ENCODE measurements around the gene CGB5. TPM values are rescaled to one million over a fixed set of nuclear protein-coding genes. Genes with fewer than 3 reads are reported as not detected.
A peak's percentile ranks its signal among the peaks of the same experiment; 100 is the strongest.
"Not testable (repeated sequence)": the region's sequence is repeated elsewhere in the genome, so short reads cannot be mapped to it uniquely, and the experiment has no call there.

The CGB5 gene
- total RNA-seq (2014; rRNA removed; shearing (Covaris generic)) (not detected in 2 replicates), polyA plus RNA-seq (2016; fragmentation: Nextera tagmentation; extraction: Ambion mirVana) (not detected in 2 replicates)
- long read RNA-seq, result 0 reads

DNA sequence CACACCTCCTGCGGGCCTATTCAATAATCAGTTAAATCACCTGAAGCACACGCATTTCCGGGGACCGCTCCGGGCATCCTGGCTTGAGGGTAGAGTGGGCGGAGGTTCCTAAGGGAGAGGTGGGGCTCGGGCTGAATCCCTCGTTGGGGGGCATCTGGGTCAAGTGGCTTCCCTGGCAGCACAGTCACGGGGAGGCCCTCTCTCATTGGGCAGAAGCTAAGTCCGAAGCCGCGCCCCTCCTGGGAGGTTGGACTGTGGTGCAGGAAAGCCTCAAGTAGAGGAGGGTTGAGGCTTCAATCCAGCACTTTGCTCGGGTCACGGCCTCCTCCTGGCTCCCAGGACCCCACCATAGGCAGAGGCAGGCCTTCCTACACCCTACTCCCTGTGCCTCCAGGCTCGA, at the start of gene CGB5:
CGB5 (plus strand) TSS at position 301 of the 400 bp plus-strand sequence. CDS start 362 bp downstream, outside the sequence.
- H4K20me1 ChIP-seq (replicated peaks; ENCODE audit: insufficient read depth); H3K4me3 Mint-ChIP-seq; H3K27me3 ChIP-seq (ENCODE audit: insufficient read depth); H2AFZ ChIP-seq; H3K36me3 ChIP-seq (ENCODE audit: insufficient read depth); H3F3A ChIP-seq (replicated peaks; ENCODE audit: low read depth); H3K79me2 ChIP-seq (replicated peaks; ENCODE audit: insufficient read depth); H3K36me3 Mint-ChIP-seq (ENCODE audit: low read depth); H3K4me1 ChIP-seq (ENCODE audit: insufficient read depth); H3K4me2 ChIP-seq; H3K9me2 ChIP-seq (ENCODE audit: insufficient read depth); H3K9me3 Mint-ChIP-seq; H3K27me3 Mint-ChIP-seq (ENCODE audit: insufficient read depth, low read depth, poor library complexity); H3K4me1 Mint-ChIP-seq; ATAC-seq; H3K4me3 ChIP-seq; H3K27ac ChIP-seq (ENCODE audit: low read depth); H3K27ac Mint-ChIP-seq; DNase-seq (ENCODE audit: low spot score): not testable (repeated sequence)

DNA sequence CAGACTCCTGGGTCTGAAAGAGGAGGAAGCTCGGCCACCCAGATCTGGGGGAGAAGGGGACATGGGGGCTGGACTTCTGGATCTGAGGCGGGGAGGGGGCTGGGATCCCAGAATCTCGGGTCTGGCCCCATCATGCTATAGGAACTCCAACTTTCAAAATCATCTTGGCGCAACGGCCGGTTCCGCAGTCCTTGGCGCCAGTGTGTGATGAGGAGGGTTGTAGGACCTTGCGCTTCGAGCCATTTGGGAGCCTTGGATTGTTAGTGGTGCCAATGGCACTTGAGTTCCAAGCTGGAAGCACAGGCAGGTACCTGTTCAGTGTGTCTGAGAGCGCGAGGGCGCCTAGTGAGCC, 49.6 kb upstream of the CGB5 start:
- Histone ChIP-seq H3K79me2 (replicated peaks; ENCODE audit: insufficient read depth) (peaks cover 65% of the 10 kb centered on the region), H3K27me3 (ENCODE audit: insufficient read depth) (no peaks in the 10 kb centered on the region)
- TF ChIP-seq, protein P1, sequence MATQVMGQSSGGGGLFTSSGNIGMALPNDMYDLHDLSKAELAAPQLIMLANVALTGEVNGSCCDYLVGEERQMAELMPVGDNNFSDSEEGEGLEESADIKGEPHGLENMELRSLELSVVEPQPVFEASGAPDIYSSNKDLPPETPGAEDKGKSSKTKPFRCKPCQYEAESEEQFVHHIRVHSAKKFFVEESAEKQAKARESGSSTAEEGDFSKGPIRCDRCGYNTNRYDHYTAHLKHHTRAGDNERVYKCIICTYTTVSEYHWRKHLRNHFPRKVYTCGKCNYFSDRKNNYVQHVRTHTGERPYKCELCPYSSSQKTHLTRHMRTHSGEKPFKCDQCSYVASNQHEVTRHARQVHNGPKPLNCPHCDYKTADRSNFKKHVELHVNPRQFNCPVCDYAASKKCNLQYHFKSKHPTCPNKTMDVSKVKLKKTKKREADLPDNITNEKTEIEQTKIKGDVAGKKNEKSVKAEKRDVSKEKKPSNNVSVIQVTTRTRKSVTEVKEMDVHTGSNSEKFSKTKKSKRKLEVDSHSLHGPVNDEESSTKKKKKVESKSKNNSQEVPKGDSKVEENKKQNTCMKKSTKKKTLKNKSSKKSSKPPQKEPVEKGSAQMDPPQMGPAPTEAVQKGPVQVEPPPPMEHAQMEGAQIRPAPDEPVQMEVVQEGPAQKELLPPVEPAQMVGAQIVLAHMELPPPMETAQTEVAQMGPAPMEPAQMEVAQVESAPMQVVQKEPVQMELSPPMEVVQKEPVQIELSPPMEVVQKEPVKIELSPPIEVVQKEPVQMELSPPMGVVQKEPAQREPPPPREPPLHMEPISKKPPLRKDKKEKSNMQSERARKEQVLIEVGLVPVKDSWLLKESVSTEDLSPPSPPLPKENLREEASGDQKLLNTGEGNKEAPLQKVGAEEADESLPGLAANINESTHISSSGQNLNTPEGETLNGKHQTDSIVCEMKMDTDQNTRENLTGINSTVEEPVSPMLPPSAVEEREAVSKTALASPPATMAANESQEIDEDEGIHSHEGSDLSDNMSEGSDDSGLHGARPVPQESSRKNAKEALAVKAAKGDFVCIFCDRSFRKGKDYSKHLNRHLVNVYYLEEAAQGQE (IDR thresholded peaks at IDR 0.05; ENCODE audit: unreplicated experiment), result no peak
- no peak for TF ChIP-seq STAT1 (IDR thresholded peaks at IDR 0.05; ENCODE audit: unreplicated experiment)
- TF ChIP-seq, protein P2, sequence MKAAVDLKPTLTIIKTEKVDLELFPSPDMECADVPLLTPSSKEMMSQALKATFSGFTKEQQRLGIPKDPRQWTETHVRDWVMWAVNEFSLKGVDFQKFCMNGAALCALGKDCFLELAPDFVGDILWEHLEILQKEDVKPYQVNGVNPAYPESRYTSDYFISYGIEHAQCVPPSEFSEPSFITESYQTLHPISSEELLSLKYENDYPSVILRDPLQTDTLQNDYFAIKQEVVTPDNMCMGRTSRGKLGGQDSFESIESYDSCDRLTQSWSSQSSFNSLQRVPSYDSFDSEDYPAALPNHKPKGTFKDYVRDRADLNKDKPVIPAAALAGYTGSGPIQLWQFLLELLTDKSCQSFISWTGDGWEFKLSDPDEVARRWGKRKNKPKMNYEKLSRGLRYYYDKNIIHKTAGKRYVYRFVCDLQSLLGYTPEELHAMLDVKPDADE (IDR thresholded peaks at IDR 0.05), result no peak
- TF ChIP-seq ZNF331 (CRISPR knock-in tag; IDR thresholded peaks at IDR 0.05; ENCODE audit: low read depth), result no peak
- TF ChIP-seq CREB1 (CRISPR knock-in tag; IDR thresholded peaks at IDR 0.05; ENCODE audit: low read depth), result no peak
- no peak for TF ChIP-seq EZH2 (IDR thresholded peaks at IDR 0.05; ENCODE audit: low read depth, unreplicated experiment)
- TF ChIP-seq, protein P3, sequence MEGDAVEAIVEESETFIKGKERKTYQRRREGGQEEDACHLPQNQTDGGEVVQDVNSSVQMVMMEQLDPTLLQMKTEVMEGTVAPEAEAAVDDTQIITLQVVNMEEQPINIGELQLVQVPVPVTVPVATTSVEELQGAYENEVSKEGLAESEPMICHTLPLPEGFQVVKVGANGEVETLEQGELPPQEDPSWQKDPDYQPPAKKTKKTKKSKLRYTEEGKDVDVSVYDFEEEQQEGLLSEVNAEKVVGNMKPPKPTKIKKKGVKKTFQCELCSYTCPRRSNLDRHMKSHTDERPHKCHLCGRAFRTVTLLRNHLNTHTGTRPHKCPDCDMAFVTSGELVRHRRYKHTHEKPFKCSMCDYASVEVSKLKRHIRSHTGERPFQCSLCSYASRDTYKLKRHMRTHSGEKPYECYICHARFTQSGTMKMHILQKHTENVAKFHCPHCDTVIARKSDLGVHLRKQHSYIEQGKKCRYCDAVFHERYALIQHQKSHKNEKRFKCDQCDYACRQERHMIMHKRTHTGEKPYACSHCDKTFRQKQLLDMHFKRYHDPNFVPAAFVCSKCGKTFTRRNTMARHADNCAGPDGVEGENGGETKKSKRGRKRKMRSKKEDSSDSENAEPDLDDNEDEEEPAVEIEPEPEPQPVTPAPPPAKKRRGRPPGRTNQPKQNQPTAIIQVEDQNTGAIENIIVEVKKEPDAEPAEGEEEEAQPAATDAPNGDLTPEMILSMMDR (conservative IDR thresholded peaks at IDR 0.05; ENCODE audit: low read depth in 2 of 2), result no peak
- TF ChIP-seq EZH2phosphoT487 (IDR thresholded peaks at IDR 0.05; ENCODE audit: unreplicated experiment), result no peak
- no peak for TF ChIP-seq NANOG (IDR thresholded peaks at IDR 0.05; ENCODE audit: borderline replicate concordance)
- TF ChIP-seq POLR2AphosphoS5 (IDR thresholded peaks at IDR 0.05; ENCODE audit: low read depth), result no peak
- TF ChIP-seq JUNB (IDR thresholded peaks at IDR 0.05; ENCODE audit: unreplicated experiment), result no peak

More for the DNA sequence above, 49.6 kb upstream of the CGB5 start:
- DNase-seq (ENCODE audit: low spot score) (no peak), ATAC-seq (no peak)
- peak overlapping the region; percentile 98 for H3K27ac Mint-ChIP-seq
- H4K20me1 ChIP-seq (replicated peaks; ENCODE audit: insufficient read depth), result peaks cover 9% of the 10 kb centered on the region; the same call in 1 of the 2 replicates
- H3K27ac ChIP-seq (ENCODE audit: low read depth), result no peak overlapping the region
- peak overlapping the region; percentile 100 for H3K4me3 ChIP-seq
- 0 out of 2 replicates have a peak, but pooled peaks cover 7% of the 10 kb centered on the region for H3F3A ChIP-seq (replicated peaks; ENCODE audit: low read depth)
- H3K27me3 Mint-ChIP-seq (ENCODE audit: insufficient read depth, low read depth, poor library complexity), result peaks cover 15% of the 10 kb centered on the region
- H3K36me3 ChIP-seq (ENCODE audit: insufficient read depth), result no peaks in the 10 kb centered on the region
- peak overlapping the region; percentile 96 for H3K4me2 ChIP-seq
- peaks cover 31% of the 10 kb centered on the region for H3K4me1 Mint-ChIP-seq
- no peaks in the 10 kb centered on the region for H3K9me3 Mint-ChIP-seq
- peaks cover 13% of the 10 kb centered on the region; the same call in 1 of the 2 replicates for H3K4me1 ChIP-seq (ENCODE audit: insufficient read depth)
- H3K4me3 Mint-ChIP-seq, result peak overlapping the region; percentile 96
- peaks cover 21% of the 10 kb centered on the region for H3K36me3 Mint-ChIP-seq (ENCODE audit: low read depth)
- no peak overlapping the region for H2AFZ ChIP-seq
- no peaks in the 10 kb centered on the region for H3K9me2 ChIP-seq (ENCODE audit: insufficient read depth)

Measured in GM23338 (cell line).